Cardiac fibroblast (primary cell): Measurements from ENCODE around the gene PDE4D.
"Not testable (repeated sequence)": the region's sequence is repeated elsewhere in the genome, so short reads cannot be mapped to it uniquely, and the experiment has no call there.

ENCODE experiments used
- DNase-seq, 2 donors: peaks; one replicate each; pipeline versions ENCODE4 v3.0.0 to v3.0.0-alpha.2; 2010; ENCODE audit warnings: low read depth in 2 of 2
- H3K4me3 ChIP-seq, 2 donors: replicated peaks in 1 of 2; 1 replicate in 1 of 2; 2 replicates in 1 of 2; pipeline ENCODE4 v1.5.1; 2011; ENCODE audit warnings: low read depth in 2 of 2, low read length in 2 of 2, mild to moderate bottlenecking in 2 of 2, moderate library complexity in 1 of 2
- TF ChIP-seq, protein P1 (sequence below): IDR thresholded peaks from one replicate; pipeline ENCODE4 v1.5.1; 2011; ENCODE audit warnings: low read depth, mild to moderate bottlenecking, low read length, inconsistent platforms

PDE4D gene

DNA sequence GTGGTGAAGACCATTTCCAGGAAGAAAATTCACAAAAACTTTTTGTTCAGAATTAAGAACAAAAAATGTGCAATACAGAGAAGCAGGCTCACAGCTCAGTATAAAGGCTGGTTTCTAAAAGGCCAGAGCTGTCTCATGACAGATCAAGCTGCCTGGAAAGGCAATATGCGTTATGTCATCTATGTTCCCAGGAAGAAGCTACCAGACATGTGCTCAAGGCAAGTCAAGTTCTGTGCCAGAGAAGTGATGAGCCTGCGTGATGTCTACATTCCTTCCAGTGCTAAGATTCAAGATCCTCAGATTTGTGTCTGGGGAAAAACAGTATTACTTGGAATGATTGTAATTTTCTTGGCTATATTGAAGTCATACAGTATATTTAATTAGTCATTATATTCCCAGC is 104.3 kb downstream of the PDE4D start:
- TF ChIP-seq, protein P1, sequence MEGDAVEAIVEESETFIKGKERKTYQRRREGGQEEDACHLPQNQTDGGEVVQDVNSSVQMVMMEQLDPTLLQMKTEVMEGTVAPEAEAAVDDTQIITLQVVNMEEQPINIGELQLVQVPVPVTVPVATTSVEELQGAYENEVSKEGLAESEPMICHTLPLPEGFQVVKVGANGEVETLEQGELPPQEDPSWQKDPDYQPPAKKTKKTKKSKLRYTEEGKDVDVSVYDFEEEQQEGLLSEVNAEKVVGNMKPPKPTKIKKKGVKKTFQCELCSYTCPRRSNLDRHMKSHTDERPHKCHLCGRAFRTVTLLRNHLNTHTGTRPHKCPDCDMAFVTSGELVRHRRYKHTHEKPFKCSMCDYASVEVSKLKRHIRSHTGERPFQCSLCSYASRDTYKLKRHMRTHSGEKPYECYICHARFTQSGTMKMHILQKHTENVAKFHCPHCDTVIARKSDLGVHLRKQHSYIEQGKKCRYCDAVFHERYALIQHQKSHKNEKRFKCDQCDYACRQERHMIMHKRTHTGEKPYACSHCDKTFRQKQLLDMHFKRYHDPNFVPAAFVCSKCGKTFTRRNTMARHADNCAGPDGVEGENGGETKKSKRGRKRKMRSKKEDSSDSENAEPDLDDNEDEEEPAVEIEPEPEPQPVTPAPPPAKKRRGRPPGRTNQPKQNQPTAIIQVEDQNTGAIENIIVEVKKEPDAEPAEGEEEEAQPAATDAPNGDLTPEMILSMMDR, result no peak
- DNase-seq, result peak; percentile 52 to 78
- no peak overlapping the region for H3K4me3 ChIP-seq

DNA sequence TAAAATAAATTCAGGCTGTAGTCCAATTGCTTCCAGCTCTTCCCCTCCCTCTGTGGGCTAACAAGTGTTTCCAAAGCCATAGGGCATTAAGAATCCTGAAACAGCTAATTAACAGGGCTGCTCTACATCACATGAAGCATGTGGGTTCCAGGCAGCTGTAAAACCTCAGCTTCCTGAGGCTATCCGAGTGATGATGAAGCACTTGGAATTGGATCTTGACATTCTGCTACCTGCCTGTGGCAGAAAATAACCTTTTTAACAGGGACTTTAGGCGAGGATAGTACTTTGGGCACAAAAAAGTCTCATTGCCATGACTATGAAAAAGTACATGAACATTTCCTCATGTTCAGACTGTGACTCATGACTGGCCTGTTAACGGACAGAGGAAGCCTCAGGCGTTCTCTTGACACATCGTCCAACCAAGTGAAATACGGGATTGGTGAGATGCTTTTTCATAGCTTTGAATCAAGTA is 107.2 kb downstream of the PDE4D start:
- TF ChIP-seq, protein P1, result no peak
- peak; percentile 68 to 91 for DNase-seq
- H3K4me3 ChIP-seq, result no peak overlapping the region

DNA sequence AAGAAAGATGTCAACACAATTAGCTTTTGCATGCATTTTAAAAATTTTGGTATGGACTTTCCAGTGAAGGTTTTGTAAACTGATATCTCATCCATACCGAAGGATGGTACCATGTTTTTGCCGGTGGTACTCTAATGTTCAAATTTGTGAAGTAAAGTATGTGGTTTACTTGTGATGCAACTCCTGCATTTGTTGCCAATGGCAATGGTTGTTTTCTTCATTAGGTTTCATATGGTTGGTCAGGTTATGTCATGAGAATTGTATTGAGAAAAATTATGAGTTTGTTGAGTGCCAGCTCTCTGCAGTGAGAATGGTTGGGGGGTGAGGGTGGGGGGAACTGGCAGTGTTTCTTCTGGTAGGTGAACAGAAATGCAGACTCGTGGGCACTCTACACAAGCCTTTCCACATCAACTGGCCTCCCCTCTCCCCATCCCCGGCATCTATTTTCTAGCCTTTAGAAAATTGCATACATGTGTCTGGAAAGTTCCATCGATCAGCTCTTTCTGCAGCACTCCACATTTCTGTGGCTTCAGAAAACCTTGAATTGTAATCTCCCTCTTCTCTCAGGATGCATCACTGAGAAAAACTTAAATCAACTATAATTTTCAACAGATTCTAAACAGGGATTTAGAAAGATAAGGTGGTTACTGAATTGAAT is 107.7 kb downstream of the PDE4D start:
- no peak for DNase-seq

DNA sequence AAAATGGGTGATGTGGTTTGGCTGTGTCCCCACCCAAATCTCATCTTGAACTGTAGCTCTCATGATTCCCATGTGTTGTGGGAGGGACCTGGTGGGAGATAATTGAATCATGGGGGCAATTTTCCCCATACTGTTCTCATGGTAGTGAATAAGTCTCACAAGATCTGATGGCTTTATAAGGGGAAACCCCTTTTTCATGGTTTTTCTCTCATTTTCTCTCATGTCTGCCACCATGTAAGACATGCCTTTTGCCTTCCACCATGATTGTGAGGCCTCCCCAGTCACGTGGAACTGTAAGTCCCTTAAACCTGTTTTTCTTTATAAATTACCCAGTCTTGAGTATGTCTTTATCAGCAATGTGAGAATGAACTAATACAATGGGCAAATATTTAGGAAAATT is 108.8 kb downstream of the PDE4D start:
- not testable (repeated sequence) for H3K4me3 ChIP-seq, DNase-seq

More for the DNA sequence above, 107.7 kb downstream of the PDE4D start:
- TF ChIP-seq, protein P1, result no peak
- H3K4me3 ChIP-seq, result no peak overlapping the region

DNA sequence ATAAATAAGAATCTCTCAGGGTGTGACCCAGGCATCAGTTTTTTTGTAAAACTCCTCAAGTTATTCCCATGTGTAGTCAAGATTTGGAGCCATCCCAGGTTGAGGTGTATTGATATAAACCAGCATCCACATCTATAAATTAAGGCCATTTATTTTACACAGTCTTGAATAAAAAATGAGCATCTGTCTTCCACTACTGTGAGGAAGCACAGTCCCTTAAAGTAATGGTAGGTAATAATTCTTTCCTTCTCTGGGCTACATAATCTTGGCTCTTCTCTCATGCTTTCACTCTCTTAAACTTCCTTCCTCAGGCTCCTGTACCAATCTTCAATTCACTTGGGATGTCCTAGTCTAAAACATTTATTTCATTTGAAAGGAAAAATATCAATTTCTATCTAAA is 110.3 kb downstream of the PDE4D start:
- no peak for DNase-seq
- no peak overlapping the region for H3K4me3 ChIP-seq
- TF ChIP-seq, protein P1, result no peak

DNA sequence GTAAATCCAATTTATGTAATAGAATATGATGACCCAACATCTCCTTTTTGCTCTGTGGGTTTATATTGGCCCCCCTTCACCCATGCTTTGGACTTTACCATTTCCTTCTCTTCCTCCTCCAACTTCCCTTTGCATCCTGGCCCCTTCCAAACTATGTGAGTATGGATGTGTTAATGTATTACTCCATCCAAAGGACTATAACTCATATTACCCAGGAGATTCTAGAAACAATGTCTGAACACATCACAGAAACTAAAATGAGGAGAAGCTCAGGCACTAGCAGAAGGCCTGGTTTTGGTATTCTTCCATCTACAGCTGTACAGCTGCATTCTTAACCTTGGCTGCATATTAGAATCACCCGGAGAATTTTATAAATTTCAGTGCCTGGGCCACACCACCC is 110.7 kb downstream of the PDE4D start:
- DNase-seq, result no peak
- H3K4me3 ChIP-seq, result no peak overlapping the region
- TF ChIP-seq, protein P1, result no peak

DNA sequence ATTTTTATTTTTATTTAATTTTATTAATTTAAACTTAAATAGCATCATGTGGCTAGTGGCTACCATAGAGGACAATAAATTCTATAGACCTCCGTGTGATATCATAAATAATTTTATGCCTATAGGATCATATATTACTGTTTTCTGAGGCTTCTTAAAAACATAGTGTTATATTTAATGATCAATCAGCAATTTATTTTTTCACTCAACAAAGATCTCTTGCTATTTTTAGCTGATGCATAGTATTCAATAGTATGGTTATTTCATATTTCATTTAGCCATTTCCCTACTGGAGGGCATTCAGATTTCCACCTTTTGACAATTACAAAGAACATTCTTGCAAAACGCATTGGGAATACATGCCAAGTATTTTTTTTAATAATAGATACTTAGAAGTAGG is 114.1 kb downstream of the PDE4D start:
- no peak for DNase-seq
- TF ChIP-seq, protein P1, result no peak

More for the DNA sequence above, 114.1 kb downstream of the PDE4D start:
- no peak overlapping the region for H3K4me3 ChIP-seq
